Measurements from ENCODE around the gene AATF.

AATF gene, protein sequence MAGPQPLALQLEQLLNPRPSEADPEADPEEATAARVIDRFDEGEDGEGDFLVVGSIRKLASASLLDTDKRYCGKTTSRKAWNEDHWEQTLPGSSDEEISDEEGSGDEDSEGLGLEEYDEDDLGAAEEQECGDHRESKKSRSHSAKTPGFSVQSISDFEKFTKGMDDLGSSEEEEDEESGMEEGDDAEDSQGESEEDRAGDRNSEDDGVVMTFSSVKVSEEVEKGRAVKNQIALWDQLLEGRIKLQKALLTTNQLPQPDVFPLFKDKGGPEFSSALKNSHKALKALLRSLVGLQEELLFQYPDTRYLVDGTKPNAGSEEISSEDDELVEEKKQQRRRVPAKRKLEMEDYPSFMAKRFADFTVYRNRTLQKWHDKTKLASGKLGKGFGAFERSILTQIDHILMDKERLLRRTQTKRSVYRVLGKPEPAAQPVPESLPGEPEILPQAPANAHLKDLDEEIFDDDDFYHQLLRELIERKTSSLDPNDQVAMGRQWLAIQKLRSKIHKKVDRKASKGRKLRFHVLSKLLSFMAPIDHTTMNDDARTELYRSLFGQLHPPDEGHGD

DNA sequence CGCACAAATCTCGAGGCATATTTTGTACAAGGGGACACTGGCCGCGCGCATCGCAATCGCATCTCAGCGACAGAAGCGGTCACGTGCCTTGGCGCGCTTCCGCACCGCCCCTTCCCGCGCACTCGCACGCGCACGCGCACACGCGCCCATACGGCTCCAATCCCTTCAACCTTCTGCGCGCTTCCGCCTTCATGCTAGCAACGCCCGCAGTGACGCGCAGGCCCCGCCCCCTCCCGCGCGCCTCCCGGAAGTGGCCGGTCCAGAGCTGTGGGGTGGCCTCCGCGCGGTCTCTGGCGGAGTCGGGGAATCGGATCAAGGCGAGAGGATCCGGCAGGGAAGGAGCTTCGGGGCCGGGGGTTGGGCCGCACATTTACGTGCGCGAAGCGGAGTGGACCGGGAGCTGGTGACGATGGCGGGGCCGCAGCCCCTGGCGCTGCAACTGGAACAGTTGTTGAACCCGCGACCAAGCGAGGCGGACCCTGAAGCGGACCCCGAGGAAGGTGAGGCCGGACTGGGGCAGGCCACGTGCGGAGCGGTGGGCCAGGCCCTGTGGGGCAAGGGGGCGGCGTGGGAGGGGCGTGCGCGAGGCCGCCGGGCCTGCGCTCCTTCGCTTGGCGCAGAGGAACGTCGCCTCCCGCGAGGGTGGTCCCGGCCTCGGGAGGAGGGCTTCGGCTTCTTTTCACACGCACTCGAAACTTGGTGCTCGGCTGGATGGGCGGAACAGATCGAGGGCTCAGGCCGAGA lies at the start of gene AATF:
TSS of gene AATF (plus strand) at position 238 of the 744 bp plus-strand sequence. CDS start at position 410, 172 bp downstream.
- peak; percentile 98 for DNase-seq

DNA sequence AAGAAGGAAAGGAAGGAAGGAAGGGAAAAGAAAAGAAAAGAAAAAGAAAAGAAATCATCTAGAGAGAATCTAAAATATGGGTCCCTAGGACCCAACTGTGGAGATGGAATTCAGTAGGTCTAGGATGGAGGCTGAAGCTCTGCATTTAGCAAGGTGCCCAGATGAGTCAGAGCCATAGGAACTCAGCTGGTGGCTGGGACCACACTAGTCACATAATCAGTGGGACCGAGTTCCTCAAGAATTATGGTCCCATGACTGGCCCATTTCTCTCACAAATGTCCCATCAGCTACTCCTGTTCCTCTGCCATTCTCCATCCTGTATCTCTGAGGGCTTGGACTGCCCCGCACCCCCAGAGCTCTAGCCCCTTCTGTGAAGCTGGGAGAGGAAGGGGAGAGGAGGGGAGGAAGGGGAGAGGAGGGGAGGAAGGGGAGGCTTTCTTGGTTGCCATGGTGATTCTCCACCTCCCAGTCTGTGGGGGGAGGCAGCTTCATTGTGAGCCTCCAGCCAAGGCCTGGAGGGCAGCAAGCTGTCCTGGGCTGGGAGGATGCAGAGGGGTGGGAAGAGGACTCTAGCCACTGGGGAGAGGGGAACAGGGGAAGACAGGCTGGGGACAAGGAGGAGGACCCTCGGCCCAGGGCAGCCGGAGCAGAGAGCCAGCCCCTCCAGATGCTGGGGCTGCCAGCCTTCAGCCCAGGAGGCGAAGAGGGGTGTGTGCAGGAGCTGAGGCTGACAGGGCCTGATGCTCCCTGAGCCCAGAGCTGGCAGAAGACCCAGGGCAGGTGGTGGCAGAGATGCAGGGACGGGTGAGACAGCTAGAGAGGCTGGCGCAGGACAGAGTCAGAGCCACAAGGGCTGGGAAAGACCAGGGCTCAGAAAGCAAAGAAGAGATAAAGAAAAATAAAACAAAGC lies 49.2 kb upstream of the AATF start:
- no peak for DNase-seq

DNA sequence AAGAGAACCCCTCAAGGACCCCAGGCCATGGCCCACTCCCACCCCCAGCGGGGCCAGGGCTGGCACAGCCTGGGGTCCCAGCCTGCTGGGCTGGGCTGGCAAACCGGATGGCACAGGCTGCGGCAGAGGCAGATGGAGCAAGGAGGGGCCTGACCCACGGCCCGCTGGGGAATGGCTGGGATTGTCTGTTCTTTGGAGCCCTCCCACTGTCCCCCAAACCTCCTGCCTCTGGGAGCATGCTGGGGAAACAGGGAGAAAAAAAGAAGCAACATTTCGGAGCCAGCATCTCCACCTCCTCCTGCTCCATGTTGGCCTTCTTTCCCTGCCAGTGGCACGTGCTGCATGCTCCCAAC lies 48.6 kb upstream of the AATF start:
- no peak for DNase-seq

DNA sequence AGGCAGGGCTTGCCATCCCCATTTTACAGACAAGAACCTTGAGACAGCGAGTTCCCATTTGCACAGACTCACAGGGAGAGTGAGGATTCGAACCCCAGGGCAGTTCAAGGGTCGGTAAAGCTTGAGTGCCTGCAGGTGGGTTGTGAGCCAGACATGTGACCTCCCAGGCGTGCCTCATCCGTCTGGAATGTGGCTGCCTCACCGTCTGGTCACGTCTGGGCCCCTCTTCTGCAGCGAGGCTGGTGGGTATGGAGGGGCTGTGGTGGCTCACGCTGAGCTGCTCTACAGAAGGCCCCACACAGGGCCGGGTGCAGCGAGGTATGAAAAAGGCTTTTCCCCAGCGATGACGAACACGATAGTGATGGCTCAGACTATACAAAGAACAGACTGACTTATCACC lies 47.2 kb upstream of the AATF start:
- DNase-seq: no peak

DNA sequence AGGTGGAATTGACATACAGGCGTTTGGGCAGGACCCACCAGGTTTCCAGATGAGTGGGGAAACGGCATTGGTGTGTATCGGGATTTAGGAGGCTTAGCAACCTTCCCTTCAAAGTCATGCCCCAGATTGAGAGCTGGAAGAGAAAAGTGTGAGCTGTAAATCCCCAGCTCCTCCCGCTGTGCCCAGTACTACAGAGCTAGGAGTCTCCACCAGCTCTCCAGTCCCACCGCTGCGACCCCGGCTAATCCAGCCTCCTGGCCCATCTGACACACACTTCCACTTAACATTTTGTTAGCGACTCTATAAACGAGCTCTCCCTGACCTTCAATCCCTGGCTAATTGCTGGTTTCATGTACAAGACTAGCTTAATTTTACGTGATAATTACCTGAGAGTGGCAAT lies 41.3 kb upstream of the AATF start:
- no peak for DNase-seq

DNA sequence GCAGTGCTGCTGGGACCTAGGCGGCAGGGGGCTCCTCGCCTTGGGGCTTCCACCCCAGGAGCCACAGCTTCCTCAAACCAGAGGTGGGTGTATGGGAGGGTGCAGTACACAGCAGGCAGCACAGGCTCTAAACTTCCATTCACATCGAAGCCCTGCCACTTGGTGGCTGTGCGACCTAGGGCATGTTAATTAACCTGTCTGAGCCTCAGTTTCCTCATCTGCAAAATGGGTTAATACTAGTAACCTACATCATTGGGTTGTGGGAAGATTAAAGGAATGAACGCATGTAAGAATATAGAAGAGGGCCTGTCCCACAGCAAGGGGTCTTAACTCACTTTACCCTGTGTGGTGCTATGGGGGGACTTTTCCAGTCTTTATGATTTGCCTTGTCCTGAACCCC lies 38.2 kb upstream of the AATF start:
- DNase-seq: no peak

DNA sequence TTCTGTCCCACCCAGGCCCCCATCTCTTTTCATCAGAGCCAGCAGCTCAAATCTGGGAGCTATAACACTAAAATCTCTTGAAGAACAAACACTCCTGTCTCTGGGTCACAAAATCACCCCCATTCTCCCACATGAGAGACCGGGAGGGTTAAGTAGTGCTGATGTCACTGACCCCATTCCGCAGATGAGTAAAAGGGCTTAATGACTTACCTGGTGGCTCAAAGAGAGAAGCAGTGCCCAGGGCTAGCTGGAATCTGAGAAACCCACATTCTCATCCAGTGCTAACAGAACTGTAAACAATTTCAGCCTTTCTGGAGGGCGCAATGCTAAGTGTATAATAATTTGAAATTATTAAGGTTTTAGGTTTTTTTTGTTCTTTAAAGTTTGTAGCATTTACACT lies 37.8 kb upstream of the AATF start:
- DNase-seq: no peak

DNA sequence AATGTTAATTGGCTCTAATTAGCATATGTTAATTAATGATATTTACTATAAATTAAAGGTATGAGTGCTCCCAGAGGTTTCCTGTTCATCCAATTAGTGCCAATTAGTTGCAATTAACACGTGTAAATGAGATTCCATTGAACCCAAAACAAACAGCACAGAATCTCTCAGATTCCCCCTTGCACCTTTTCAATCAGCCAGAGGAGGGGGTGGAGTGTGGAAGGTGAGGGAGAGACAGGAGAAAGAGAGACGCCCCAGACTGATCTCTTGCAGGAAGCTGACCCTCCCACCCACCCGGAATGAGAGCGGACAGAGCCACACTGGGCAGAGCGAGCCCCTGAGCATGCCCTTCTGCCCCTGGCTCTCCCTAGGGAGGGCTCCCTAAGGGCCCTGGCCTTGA lies 35.6 kb upstream of the AATF start:
- no peak for DNase-seq

DNA sequence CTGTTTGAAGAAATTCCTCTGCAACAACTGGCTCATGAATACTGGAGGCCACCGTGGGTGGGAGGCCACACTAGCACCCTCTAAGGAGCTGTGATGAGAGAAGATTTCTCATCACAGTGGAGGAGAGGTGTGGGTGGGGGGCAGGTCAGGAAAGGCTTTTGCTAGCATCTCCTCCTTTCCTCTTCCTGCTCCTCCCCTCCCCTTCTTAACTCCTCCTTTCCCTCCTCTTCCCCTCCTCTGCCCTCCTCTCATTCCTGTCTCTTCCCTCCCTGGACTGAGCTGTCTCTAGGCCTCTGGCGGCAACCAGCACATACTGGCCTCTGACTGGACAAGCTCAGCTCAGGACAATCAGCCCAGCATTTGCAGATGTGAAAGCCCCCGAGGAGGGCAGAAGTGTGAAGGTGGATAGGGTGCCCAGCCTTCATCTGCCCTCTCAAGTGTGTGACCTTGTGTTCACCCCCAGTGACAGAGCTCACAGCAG lies 30.5 kb upstream of the AATF start:
- no peak for DNase-seq

DNA sequence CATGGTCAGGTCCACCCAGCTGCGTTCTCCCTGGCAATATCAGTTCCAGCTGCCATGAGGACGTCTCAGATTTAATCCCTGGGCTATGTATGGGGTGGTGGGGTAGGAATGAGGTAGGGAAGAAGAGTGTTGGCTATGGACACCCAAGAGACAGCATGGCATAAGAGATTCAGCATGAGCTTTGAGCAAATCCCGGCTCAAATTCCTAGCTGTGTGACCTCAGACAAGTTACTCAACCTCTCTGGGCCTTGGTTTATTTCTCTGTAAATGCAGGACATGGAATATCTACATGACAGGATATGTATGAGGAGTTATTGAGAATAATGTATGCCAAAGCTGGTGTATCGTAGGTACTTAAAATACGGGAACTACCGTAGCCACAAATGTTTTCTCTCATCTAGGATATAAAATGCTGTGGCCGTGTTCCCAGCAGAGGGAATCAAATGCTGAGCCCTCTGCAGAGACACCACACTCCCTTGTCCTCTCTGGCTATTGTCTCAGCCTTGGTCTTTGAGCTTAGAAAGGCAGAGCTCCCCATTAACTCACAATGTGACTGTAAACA lies 29.3 kb upstream of the AATF start:
- DNase-seq: no peak

DNA sequence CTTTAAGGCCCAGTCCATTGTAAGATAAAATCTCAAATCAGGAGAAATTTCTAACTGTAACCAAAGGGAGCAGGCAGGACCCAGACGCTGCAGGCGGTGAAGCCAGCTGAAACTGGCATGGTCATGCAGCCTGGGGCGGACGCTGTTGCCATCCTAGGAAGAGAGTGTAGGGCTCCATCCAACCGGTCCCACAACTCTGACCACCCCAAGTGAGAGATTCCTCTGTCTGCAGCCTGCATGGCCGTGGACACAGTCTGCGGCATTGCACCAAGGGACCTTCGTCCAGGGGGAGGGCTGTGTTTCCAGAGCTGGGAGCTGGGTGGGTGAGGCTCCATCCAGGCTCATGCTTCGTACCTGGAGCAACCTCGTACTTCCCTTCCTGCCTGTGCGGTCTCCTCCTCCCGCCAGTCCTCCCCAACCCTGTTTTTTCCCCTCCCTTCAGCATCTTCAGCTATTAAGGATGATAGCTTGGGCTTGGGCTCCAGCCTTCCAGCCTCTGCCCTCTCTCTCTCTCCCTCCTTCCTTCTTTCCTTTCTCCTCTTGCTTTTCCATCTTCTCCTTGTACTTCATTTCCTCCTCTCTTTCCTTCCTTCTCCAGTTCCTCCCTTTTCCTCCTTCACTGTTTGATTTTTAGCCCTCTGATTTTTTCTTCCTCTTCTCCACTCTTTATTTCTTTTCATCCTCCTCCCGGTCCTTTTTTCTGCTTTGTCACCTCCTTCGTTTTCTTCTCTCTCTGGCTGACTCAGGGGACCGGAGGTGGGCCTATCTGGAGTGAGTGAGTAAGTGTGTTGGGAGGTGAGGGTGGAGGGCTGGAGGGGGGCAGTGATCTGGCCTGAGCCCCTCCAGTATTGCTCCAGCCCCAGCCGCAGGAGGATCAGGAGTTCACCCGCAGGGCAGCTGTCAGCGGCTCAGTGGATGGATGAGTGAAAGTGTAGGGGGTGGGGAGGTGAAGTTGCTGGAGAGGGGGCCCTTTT lies 28.4 kb upstream of the AATF start:
- DNase-seq: peak; percentile 50 to 61

DNA sequence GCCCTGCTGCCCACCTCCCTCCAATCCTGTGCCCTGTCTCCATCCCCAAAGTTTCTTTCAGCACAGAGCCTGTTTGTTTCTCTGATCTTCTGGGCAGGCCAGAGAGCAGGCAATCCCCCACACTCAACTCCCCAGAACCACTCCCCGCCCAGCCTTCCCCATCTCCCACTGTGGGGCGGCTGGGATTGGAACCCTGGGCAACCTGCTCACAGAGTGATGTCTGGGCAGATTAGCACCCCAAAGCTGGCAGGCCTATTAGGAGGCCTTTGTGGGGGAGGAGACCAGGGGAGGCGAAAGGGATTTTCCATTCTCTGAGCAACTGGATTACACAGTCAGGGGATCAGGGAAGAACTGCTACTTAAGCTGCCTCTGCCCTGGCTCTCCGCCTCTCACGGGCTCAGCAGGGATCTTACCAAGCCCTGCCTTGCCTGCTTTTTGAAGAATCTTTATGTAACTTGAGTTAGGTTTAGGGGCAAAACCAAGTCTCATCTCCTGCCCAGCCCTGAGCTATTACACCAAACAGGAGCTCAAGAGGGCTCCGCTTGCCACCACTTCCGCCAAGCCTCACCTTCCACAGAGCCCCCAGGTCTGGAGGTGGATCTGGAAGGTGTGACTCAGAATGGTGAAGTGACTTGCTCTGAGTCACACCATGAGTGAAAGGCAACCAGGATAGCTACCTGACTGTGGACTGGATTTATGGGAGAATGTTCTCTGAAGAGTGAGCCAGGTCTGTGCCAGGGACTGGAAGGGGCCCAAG lies 27.5 kb upstream of the AATF start:
- DNase-seq: peak; percentile 77 to 82

DNA sequence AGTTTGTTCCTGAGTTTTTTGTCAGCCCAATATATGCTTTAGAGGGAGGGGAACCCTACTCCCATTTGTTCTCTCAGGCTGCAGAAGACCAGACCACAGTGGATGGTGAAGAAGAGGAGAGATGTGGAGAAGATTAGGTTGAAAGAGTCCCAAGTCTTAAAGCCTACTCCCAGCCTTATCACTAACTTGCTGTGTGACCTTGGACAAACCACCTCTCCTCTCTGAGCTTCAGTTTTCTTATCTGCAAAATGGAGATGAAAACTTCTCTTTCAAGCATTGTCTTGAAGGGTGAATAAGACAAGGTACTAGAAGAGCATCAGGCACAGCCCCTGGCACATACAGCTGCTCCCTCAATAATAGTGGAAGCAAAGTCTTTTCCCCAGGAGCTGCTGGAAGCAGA lies 26.6 kb upstream of the AATF start:
- no peak for DNase-seq

DNA sequence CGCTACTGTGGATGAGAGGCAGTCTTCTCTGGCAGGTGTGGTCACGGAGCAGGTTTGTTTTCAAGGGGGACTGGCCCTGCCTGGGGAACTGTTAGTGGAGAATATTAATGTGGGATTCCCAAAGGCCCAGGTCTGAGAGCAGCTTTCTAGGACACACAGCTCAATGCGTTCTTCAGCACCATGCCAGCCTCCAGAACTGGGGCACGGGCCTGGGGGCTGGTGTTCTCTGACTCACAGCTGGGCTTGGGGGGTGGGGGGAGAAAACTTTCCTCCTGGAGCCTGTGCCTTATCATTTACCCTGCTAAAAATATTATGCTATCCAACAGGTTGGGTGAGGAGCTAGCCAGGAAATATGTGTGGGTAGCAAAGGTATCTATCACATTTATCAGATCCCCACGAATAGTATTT lies 24.9 kb upstream of the AATF start:
- no peak for DNase-seq

DNA sequence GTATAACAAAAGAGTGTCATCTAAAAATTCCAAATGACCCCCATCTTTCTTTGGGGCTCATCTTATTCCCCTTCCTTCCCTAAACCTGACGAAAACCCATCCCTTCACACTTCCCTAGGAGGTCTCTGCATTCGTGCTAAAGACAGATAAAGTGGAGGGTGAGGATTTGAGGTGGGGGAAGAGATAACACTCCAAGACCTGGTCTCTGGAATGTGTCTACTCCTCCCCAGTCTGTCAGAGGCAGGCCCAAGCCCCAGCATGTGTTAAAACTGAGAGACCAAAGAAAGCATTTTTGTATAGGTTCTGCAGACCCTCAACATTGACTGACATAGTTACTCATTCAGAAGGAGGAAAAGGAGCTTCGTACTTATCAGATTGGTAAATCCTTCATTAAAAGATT lies 22.5 kb upstream of the AATF start:
- no peak for DNase-seq

DNA sequence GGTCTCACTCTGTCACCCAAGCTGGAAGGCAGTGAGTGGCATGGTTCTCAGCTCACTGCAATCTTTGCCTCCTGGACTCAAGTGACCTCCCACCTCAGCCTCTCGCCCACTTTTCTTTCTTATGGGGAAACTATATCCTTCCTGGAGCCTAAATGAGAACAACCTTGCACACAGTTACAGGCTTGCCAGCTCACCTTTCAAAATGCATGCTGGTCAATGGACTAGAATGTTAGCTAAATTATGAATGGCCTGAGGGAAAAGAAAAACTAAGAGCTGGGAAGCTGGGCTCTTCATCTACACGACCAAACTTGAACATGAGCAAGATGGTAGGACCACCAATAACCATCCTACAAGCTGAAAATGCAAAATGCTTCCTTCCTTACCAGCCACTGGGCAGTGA lies 22.1 kb upstream of the AATF start:
- DNase-seq: no peak

DNA sequence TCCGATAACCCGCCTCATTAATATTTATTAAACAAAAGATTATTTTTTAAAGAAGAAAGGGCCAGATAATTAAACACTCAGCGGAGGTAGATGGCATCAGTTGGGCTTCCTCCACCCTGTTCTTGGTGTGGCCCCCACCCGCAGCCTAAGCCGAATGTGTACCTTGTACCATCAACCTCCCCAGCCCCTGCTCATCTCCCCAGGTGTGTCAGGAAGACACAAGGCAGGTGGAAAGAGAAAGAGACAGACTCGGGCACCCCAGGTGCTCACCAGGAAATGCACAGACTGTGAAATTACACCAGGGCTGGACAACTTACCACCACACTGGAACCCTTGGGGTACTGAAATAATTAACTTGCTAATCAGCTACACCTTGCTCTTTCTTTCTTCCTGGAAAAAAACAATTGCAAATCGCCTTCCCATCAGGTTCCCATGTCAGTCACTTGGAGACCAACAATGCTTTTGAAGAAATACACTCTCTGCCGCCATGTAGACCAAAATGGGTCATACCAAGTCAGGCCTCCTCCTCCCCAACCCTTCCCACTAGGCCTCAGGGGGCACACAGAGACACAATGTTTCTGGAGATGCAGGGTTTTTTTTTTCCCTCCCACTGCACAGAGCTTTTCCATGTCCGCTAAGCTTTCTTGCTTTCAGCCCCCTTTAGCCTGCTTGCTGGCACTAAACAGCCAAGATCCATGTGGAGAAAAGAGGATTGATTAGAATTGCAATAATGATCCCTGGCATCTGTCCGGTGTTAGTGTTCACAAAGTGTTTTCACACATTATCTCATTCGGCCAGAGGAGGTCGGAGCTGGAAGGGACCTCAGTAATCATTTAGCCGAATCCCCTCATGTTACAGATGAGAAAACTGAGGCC lies 20.0 kb upstream of the AATF start:
- no peak for DNase-seq

DNA sequence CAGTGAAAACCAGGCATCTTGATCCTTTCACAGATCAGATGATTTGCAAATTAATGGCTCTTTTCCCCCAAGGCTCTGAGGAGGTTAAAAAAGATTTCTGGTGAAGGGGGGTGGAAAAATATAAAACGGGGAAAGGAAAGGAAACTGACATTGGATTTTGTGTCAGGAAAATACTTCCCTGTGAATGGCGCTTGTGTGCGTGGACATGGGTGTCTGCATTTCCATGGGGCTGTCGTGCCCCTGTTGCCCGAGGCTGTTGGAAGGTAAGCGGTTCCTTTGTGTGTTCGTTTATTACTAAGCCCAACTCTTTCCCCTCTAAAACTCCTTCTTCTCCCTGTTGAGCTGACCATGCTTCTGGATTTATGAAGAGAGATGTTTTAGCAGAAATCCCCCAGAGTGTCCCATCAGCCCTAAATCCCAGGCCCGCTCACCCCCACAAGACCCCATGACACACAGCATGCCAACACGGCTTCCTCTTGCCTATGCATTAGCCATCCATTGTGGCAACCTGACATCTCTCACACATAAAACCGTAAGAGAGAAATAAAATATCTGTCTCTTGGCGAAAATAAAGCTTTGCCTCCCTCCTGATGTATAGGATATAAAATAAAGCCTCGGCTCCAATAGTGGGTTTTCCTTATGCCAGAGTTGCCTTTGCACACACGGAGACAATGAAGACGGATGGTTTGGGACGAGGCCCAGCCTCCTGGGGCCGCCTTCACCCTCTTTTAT lies 18.7 kb upstream of the AATF start:
- DNase-seq: no peak

DNA sequence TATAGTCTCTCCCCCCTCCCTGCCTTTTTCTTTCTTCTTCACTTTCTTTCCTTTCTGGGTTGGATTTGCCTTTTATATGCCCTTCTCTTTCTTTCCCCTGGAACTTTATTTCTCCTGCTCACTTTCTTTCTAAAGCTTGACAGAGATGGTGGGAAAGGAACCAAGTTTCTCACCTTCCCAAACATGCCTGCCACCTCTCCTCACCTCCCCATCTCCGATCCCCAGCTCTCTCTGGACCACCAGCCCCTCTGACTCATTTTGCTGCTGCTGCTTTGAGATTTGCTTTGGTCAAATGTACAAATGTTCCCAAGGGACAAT lies 18.2 kb upstream of the AATF start:
- DNase-seq: no peak

Data from activated T-cell treated with anti-CD3 and anti-CD28 coated beads, Interleukin-2, amount 50 U/mL, for 48 hours (primary cell).